Nephron progenitor cell (in vitro differentiated cells): ENCODE data around the gene EFEMP1.

Experiments
- DNase-seq: peaks from one replicate; pipeline ENCODE4 v3.0.0; 2021
- H3K27ac Mint-ChIP-seq: 2 replicates; pipeline ENCODE4 v1.8.0; 2021; ENCODE audit warnings: mild to moderate bottlenecking, moderate library complexity, mixed read lengths
- H3K27me3 Mint-ChIP-seq: 2 replicates; pipeline ENCODE4 v1.8.0; 2021; ENCODE audit warnings: mild to moderate bottlenecking, low read depth, mixed read lengths; ENCODE audit not compliant: poor library complexity
- H3K36me3 Mint-ChIP-seq: 2 replicates; pipeline ENCODE4 v1.8.0; 2021; ENCODE audit warnings: low read depth, mixed read lengths
- H3K4me1 Mint-ChIP-seq: 2 replicates; pipeline ENCODE4 v1.8.0; 2021; ENCODE audit warnings: mixed read lengths
- H3K4me3 Mint-ChIP-seq: 2 replicates; pipeline ENCODE4 v1.8.0; 2021; ENCODE audit warnings: mild to moderate bottlenecking, moderate library complexity, mixed read lengths
- H3K9me3 Mint-ChIP-seq: 2 replicates; pipeline ENCODE4 v1.8.0; 2021; ENCODE audit warnings: mild to moderate bottlenecking, moderate library complexity, mixed read lengths
- CTCF ChIP-seq: fragments of 200-600 bp; sonication (generic); IDR thresholded peaks from 2 replicates; pipeline ENCODE4 v1.5.0; 2021; ENCODE audit warnings: antibody characterized with exemption

The EFEMP1 gene

DNA sequence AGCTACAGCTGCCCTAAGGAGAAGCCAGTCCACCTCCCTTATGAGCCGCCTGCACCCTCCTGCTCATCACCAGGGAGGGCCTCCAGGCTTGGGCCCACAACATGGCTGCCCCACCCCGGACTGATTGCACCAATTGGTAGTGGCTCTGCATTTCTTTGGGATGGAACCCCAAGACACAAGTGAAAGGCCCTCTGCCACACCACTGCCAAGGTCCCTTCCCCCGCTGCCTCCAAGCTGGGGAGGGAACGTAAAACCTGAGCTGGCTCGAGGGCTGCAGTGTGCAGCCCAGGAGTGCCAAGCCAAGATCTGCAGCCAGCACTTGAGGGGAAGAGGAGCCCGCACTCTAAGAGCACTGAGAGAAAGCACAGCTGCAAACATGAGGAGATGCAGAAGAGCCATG lies 97.3 kb downstream of the EFEMP1 start:
- no peak overlapping the region for H3K27ac Mint-ChIP-seq

DNA sequence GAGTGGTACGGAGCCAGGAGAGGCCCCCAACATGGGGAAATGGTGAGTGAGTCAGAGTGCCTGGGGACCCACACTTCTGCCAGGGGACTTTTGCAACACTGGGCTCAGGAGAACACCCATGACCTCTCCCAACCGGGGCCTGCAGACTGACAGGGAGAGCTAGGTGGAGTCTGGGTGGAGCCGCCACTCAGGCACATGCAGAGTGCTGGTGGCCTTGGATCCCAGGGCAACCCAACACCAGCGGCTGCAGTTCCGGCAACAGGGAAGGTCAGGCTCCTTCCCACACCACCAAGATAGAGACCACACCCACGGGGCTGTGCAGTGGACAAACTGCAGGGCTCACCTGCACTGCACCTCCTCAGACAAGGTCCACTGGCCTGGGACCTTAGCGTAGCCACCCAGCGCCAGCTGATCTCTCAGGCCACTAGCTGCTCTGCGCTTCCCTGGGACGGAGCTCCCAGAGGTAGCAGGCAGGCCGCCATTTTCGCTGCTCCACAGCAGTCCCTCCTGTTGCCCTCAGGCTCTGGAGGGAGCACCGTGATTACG lies 99.0 kb downstream of the EFEMP1 start:
- peaks cover 6% of the 10 kb centered on the region for H3K36me3 Mint-ChIP-seq
- H3K9me3 Mint-ChIP-seq, result peaks cover 19% of the 10 kb centered on the region

More for the DNA sequence above, 97.3 kb downstream of the EFEMP1 start:
- no peaks in the 10 kb centered on the region for H3K4me1 Mint-ChIP-seq
- peaks cover 24% of the 10 kb centered on the region for H3K9me3 Mint-ChIP-seq
- no peak overlapping the region for H3K4me3 Mint-ChIP-seq
- peaks cover 6% of the 10 kb centered on the region for H3K36me3 Mint-ChIP-seq
- DNase-seq, result no peak
- no peak for TF ChIP-seq CTCF
- peaks cover 3% of the 10 kb centered on the region for H3K27me3 Mint-ChIP-seq

More for the DNA sequence above, 99.0 kb downstream of the EFEMP1 start:
- Mint-ChIP-seq H3K4me1 (no peaks in the 10 kb centered on the region), H3K4me3 (no peak overlapping the region), H3K27me3 (peaks cover under 1% of the 10 kb centered on the region), H3K27ac (no peak overlapping the region)
- no peak for TF ChIP-seq CTCF
- no peak for DNase-seq
